MCF 10A (cell line): ENCODE measurements around the gene SMIM21. TPM values are rescaled to one million over a fixed set of nuclear protein-coding genes. Genes with fewer than 3 reads are reported as not detected.

Experiments
- BruUV-seq: library from RNA; stranded (reverse); fragments of 400-500 nt; replicated peaks from 2 replicates; lab custom pipeline; 2021; lab: Mats Ljungman, UMichigan
- CTCF ChIA-PET: fragments of 300-600 bp; sonication (Branson Sonifier 250); formaldehyde crosslinking; extraction: SDS; loops from one replicate; lab custom pipeline; 2021; ENCODE audit warnings: antibody characterized with exemption, inconsistent platforms; lab: Yijun Ruan, JAX
- POLR2A ChIA-PET: fragments of 300-600, 350-650 bp; sonication (Branson Sonifier 250); formaldehyde crosslinking; extraction: SDS; loops from one replicate; lab custom pipeline; 2020; ENCODE audit warnings: antibody characterized with exemption, inconsistent platforms; lab: Yijun Ruan, JAX
- DNase-seq: peaks from one replicate; pipeline ENCODE4 v3.0.0-alpha.2; 2018; ENCODE audit not compliant: unreplicated experiment
- H3K27ac Mint-ChIP-seq: one replicate; pipeline ENCODE4 v1.8.0; 2022; ENCODE audit warnings: mild to moderate bottlenecking, low read depth, mixed read lengths; ENCODE audit not compliant: unreplicated experiment
- H3K27me3 Mint-ChIP-seq: one replicate; pipeline ENCODE4 v1.8.0; 2022; ENCODE audit warnings: mixed read lengths; ENCODE audit not compliant: insufficient read depth, unreplicated experiment
- H3K36me3 Mint-ChIP-seq: one replicate; pipeline ENCODE4 v1.8.0; 2022; ENCODE audit warnings: mild to moderate bottlenecking, moderate library complexity, mixed read lengths; ENCODE audit not compliant: insufficient read depth, unreplicated experiment
- H3K4me1 Mint-ChIP-seq: one replicate; pipeline ENCODE4 v1.8.0; 2022; ENCODE audit warnings: mixed read lengths; ENCODE audit not compliant: insufficient read depth, unreplicated experiment
- H3K4me3 Mint-ChIP-seq: one replicate; pipeline ENCODE4 v1.8.0; 2022; ENCODE audit warnings: mild to moderate bottlenecking, moderate library complexity, mixed read lengths; ENCODE audit not compliant: unreplicated experiment
- H3K9me3 Mint-ChIP-seq: one replicate; pipeline ENCODE4 v1.8.0; 2022; ENCODE audit warnings: mixed read lengths; ENCODE audit not compliant: unreplicated experiment
- intact Hi-C: fragments of 100-400 bp; cut with micrococcal nuclease; formaldehyde crosslinking; loops from 2 replicates; pipeline ENCODE4 v1.14.1; 2022
- total RNA-seq: library from RNA; stranded (reverse); gene quantifications from 2 replicates; pipeline ENCODE4 v1.2.3, GENCODE V29; 2022
- TF ChIP-seq, protein P1 (sequence below): fragments of 200-600 bp; IDR thresholded peaks from one replicate; pipeline ENCODE4 v1.8.0; 2022; ENCODE audit warnings: antibody characterized with exemption, mild to moderate bottlenecking; ENCODE audit not compliant: unreplicated experiment

SMIM21 gene
- total RNA-seq, 1 experiment from 2014 or later = not detected

DNA sequence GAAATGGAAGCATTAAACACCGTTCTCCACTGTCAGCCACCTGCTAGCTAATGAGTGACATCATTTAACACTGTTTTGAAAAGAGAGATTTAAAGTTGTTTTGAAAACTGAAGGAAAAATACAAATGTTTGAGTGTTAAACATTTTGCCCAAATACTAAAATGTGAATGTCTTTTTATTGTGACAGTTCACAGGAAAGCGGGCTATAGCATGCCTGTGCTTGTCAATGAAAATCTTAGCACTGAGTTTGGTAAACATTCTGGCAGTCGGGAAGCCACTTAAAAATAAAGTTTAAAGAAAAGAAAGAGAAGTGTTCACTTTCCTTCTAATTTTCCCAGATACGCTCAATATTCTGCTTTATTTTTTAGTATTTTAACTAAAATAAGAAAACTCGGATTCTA lies 40.3 kb upstream of the SMIM21 start:
- no TSS peak for BruUV-seq
- ChIA-PET CTCF (interaction anchor here (1.3 kb wide), 1 partner anchor 11 kb away, joined by 3 read pairs; no protein-coding TSS in a partner anchor), POLR2A (no interaction called here)
- intact Hi-C loops = no loop called here
- Mint-ChIP-seq H3K9me3 (peaks cover 6% of the 10 kb centered on the region), H3K4me1 (peaks cover 13% of the 10 kb centered on the region), H3K4me3 (no peak overlapping the region), H3K36me3 (no peaks in the 10 kb centered on the region), H3K27ac (no peak overlapping the region), H3K27me3 (no peaks in the 10 kb centered on the region)
- DNase-seq = no peak
- TF ChIP-seq, protein P1, sequence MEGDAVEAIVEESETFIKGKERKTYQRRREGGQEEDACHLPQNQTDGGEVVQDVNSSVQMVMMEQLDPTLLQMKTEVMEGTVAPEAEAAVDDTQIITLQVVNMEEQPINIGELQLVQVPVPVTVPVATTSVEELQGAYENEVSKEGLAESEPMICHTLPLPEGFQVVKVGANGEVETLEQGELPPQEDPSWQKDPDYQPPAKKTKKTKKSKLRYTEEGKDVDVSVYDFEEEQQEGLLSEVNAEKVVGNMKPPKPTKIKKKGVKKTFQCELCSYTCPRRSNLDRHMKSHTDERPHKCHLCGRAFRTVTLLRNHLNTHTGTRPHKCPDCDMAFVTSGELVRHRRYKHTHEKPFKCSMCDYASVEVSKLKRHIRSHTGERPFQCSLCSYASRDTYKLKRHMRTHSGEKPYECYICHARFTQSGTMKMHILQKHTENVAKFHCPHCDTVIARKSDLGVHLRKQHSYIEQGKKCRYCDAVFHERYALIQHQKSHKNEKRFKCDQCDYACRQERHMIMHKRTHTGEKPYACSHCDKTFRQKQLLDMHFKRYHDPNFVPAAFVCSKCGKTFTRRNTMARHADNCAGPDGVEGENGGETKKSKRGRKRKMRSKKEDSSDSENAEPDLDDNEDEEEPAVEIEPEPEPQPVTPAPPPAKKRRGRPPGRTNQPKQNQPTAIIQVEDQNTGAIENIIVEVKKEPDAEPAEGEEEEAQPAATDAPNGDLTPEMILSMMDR = no peak

DNA sequence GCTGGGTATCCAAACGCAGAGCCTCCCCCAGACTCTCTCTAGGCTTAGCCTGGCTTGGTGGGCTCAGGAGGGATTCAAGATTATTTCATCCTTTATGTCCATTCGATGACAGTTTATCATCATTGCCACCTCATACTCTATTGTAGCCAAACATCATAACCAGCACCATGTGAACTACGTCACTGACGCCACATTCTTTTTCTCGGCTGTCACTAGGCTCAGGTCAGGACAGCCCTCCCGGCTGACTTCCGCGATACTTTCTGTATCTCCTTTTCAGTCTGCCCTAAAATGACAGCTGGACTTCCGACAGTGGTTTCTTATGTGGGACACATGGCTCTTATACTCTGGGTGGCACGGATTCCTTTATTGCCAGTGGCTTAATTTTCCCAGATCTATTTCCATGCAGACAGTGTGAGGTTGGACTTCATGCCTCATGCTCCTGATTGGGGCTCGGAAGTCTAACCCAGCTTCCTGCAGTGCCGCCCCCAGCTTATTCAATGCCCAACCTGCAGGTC lies 39.8 kb upstream of the SMIM21 start:
- no peaks in the 10 kb centered on the region for H3K36me3 Mint-ChIP-seq

GRCh38 chr18:75464356-75464755 lies 36.9 kb upstream of the SMIM21 start:
- intact Hi-C loops = no loop called here
- BruUV-seq = no TSS peak
- no peaks in the 10 kb centered on the region for H3K4me1 Mint-ChIP-seq
- peaks cover 6% of the 10 kb centered on the region for H3K9me3 Mint-ChIP-seq
- CTCF ChIA-PET = interaction anchor here (0.5 to 1.6 kb wide), 2 partner anchors 15 to 117 kb away, joined by 3 to 4 read pairs; no protein-coding TSS in a partner anchor
- H3K27me3 Mint-ChIP-seq = no peaks in the 10 kb centered on the region
- POLR2A ChIA-PET = no interaction called here
- DNase-seq = no peak
- TF ChIP-seq, protein P1 = no peak
- no peak overlapping the region for H3K4me3 Mint-ChIP-seq
- H3K36me3 Mint-ChIP-seq = no peaks in the 10 kb centered on the region
- H3K27ac Mint-ChIP-seq = no peak overlapping the region

More for the DNA sequence above, 39.8 kb upstream of the SMIM21 start:
- Mint-ChIP-seq H3K27ac (no peak overlapping the region), H3K4me1 (peaks cover 13% of the 10 kb centered on the region), H3K9me3 (peaks cover 6% of the 10 kb centered on the region), H3K27me3 (no peaks in the 10 kb centered on the region), H3K4me3 (no peak overlapping the region)
- ChIA-PET CTCF (interaction anchor here (1.3 kb wide), 1 partner anchor 12 kb away, joined by 3 read pairs; no protein-coding TSS in a partner anchor), POLR2A (no interaction called here)
- no peak for DNase-seq
- BruUV-seq = no TSS peak
- TF ChIP-seq, protein P1 = no peak
- intact Hi-C loops = no loop called here

GRCh38 chr18:75462178-75462832 lies 34.8 kb upstream of the SMIM21 start:
- DNase-seq = no peak
- TF ChIP-seq, protein P1 = no peak
- no peaks in the 10 kb centered on the region for H3K36me3 Mint-ChIP-seq
- no peak overlapping the region for H3K27ac Mint-ChIP-seq
- H3K9me3 Mint-ChIP-seq = peaks cover 15% of the 10 kb centered on the region
- no peak overlapping the region for H3K4me3 Mint-ChIP-seq
- no TSS peak for BruUV-seq
- no peaks in the 10 kb centered on the region for H3K27me3 Mint-ChIP-seq
- intact Hi-C loops = no loop called here
- CTCF ChIA-PET = interaction anchor here (0.6 kb wide), 2 partner anchors 49 to 157 kb away, joined by 3 read pairs; no protein-coding TSS in a partner anchor
- no peaks in the 10 kb centered on the region for H3K4me1 Mint-ChIP-seq
- POLR2A ChIA-PET = no interaction called here
